Neural cell (in vitro differentiated cells): Measurements from ENCODE around the gene FAM187B.

Experiments
- EZH2 ChIP-seq: fragments of 200-600, 300-800 bp; shearing (Covaris generic), sonication (generic); IDR thresholded peaks from 2 replicates; pipeline ENCODE4 v1.6.1; 2014; ENCODE audit warnings: antibody characterized with exemption, low read length, borderline replicate concordance, mild to moderate bottlenecking; ENCODE audit not compliant: insufficient read depth, poor library complexity, severe bottlenecking
- RAD21 ChIP-seq: fragments of 450-650 bp; conservative IDR thresholded peaks from 2 replicates; pipeline ENCODE4 v1.6.1; 2014; ENCODE audit warnings: antibody characterized with exemption, mild to moderate bottlenecking, moderate library complexity
- TF ChIP-seq, protein P1 (sequence below): fragments of 450-650 bp; IDR thresholded peaks from 2 replicates; pipeline ENCODE4 v1.5.1; 2014; ENCODE audit warnings: antibody characterized with exemption, mild to moderate bottlenecking, moderate library complexity; ENCODE audit not compliant: poor library complexity, severe bottlenecking

- TF ChIP-seq RAD21 (no peak), EZH2 (no peak)
- TF ChIP-seq, protein P1, sequence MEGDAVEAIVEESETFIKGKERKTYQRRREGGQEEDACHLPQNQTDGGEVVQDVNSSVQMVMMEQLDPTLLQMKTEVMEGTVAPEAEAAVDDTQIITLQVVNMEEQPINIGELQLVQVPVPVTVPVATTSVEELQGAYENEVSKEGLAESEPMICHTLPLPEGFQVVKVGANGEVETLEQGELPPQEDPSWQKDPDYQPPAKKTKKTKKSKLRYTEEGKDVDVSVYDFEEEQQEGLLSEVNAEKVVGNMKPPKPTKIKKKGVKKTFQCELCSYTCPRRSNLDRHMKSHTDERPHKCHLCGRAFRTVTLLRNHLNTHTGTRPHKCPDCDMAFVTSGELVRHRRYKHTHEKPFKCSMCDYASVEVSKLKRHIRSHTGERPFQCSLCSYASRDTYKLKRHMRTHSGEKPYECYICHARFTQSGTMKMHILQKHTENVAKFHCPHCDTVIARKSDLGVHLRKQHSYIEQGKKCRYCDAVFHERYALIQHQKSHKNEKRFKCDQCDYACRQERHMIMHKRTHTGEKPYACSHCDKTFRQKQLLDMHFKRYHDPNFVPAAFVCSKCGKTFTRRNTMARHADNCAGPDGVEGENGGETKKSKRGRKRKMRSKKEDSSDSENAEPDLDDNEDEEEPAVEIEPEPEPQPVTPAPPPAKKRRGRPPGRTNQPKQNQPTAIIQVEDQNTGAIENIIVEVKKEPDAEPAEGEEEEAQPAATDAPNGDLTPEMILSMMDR: no peak
Observed at GRCh38 chr19:35216016-35216832, 12.3 kb downstream of the FAM187B start.
